ENCODE data around the gene OTOP3. TPM values are rescaled to one million over a fixed set of nuclear protein-coding genes. Genes with fewer than 3 reads are reported as not detected.

The OTOP3 gene
- total RNA-seq, 3 donors from 2014 or later (not counting 1 experiment from before 2014, with no cell fraction given) = not detected

- Histone ChIP-seq H3K36me3 (ENCODE audit: control insufficient read depth, insufficient read depth, low read length) (no peaks in the 10 kb centered on the region), H3K4me1 (ENCODE audit: control insufficient read depth, insufficient read depth, low read length) (peaks cover 12% of the 10 kb centered on the region), H3K9me3 (ENCODE audit: control insufficient read depth, insufficient read depth, low read length) (no peaks in the 10 kb centered on the region), H3K27ac (ENCODE audit: low read length) (no peak overlapping the region), H3K4me3 (ENCODE audit: low read length) (no peak overlapping the region), H3K27me3 (ENCODE audit: control insufficient read depth, insufficient read depth, low read length) (peaks cover 10% of the 10 kb centered on the region)
- Mint-ChIP-seq H3K4me1 (peaks cover 1 to 6% of the 10 kb centered on the region in 2 donors), H3K9me3 (no peaks in the 10 kb centered on the region), H3K36me3 (no peaks in the 10 kb centered on the region), H3K27me3 (ENCODE audit: low read depth in 2 of 2) (peaks cover 0 to 16% of the 10 kb centered on the region in 2 donors), H3K4me3 (no peak overlapping the region), H3K27ac (no peak overlapping the region)
- ATAC-seq (no peak), DNase-seq (no peak)
- intact Hi-C loops (cut with micrococcal nuclease) = no loop called here
- TF ChIP-seq, protein P1, sequence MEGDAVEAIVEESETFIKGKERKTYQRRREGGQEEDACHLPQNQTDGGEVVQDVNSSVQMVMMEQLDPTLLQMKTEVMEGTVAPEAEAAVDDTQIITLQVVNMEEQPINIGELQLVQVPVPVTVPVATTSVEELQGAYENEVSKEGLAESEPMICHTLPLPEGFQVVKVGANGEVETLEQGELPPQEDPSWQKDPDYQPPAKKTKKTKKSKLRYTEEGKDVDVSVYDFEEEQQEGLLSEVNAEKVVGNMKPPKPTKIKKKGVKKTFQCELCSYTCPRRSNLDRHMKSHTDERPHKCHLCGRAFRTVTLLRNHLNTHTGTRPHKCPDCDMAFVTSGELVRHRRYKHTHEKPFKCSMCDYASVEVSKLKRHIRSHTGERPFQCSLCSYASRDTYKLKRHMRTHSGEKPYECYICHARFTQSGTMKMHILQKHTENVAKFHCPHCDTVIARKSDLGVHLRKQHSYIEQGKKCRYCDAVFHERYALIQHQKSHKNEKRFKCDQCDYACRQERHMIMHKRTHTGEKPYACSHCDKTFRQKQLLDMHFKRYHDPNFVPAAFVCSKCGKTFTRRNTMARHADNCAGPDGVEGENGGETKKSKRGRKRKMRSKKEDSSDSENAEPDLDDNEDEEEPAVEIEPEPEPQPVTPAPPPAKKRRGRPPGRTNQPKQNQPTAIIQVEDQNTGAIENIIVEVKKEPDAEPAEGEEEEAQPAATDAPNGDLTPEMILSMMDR (IDR thresholded peaks at IDR 0.05) = no peak
- 74% methylated on average over 2 of the region's 2 CpGs for WGBS (ENCODE audit: insufficient coverage)
Observed at GRCh38 chr17:74992223-74992622, 56.5 kb downstream of the OTOP3 start.

- Histone ChIP-seq H3K4me3 (ENCODE audit: low read length) (no peak overlapping the region), H3K27me3 (ENCODE audit: control insufficient read depth, insufficient read depth, low read length) (no peaks in the 10 kb centered on the region), H3K27ac (ENCODE audit: low read length) (no peak overlapping the region), H3K9me3 (ENCODE audit: control insufficient read depth, insufficient read depth, low read length) (no peaks in the 10 kb centered on the region), H3K4me1 (ENCODE audit: control insufficient read depth, insufficient read depth, low read length) (peaks cover 3% of the 10 kb centered on the region), H3K36me3 (ENCODE audit: control insufficient read depth, insufficient read depth, low read length) (no peaks in the 10 kb centered on the region)
- ATAC-seq (no peak), DNase-seq (no peak)
- TF ChIP-seq, protein P1 (IDR thresholded peaks at IDR 0.05) = no peak
- Mint-ChIP-seq H3K4me1 (peaks cover 6 to 9% of the 10 kb centered on the region in 2 donors), H3K36me3 (no peaks in the 10 kb centered on the region), H3K27me3 (ENCODE audit: low read depth in 2 of 2) (peaks cover 0 to 4% of the 10 kb centered on the region in 2 donors), H3K27ac (no peak overlapping the region), H3K9me3 (no peaks in the 10 kb centered on the region), H3K4me3 (no peak overlapping the region)
- intact Hi-C loops (cut with micrococcal nuclease) = no loop called here
- WGBS (ENCODE audit: insufficient coverage) = 92% methylated on average over 7 of the region's 7 CpGs
Observed at GRCh38 chr17:74994440-74994839, 58.7 kb downstream of the OTOP3 start.

DNA sequence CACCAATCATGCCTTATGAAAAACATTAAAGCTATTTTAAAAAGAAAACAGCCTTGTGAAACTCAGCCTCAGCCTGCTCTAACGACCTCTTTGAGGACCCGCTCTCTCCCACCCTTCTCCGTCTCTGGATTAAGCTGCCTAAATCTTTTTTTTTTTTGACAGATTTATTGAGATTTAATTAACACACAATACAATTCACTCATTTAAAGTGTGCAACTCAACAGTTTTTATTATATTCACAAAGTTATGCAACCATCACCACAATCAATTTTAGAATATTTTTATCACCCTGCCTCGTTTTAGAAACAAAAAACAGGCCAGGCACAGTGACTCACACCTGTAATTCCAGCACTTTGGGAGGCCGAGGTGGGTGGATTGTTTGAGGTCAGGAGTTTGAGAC, 60.1 kb downstream of the OTOP3 start:
- H3K27me3 ChIP-seq (ENCODE audit: control insufficient read depth, insufficient read depth, low read length) = no peaks in the 10 kb centered on the region
- intact Hi-C loops (cut with micrococcal nuclease) = no loop called here
- H3K27ac Mint-ChIP-seq = no peak overlapping the region
- no peaks in the 10 kb centered on the region for H3K36me3 Mint-ChIP-seq
- ATAC-seq = no peak
- TF ChIP-seq, protein P1 (IDR thresholded peaks at IDR 0.05) = no peak
- DNase-seq = no peak
- H3K4me1 ChIP-seq (ENCODE audit: control insufficient read depth, insufficient read depth, low read length) = peaks cover 3% of the 10 kb centered on the region
- H3K27me3 Mint-ChIP-seq (ENCODE audit: low read depth in 2 of 2) = peaks cover 0 to 4% of the 10 kb centered on the region in 2 donors
- peaks cover 6 to 9% of the 10 kb centered on the region in 2 donors for H3K4me1 Mint-ChIP-seq
- no peaks in the 10 kb centered on the region for H3K9me3 Mint-ChIP-seq
- no peak overlapping the region for H3K4me3 ChIP-seq (ENCODE audit: low read length)
- H3K27ac ChIP-seq (ENCODE audit: low read length) = no peak overlapping the region
- H3K36me3 ChIP-seq (ENCODE audit: control insufficient read depth, insufficient read depth, low read length) = no peaks in the 10 kb centered on the region
- 77% methylated on average over 4 of the region's 5 CpGs for WGBS (ENCODE audit: insufficient coverage)
- H3K9me3 ChIP-seq (ENCODE audit: control insufficient read depth, insufficient read depth, low read length) = no peaks in the 10 kb centered on the region
- H3K4me3 Mint-ChIP-seq = no peak overlapping the region

DNA sequence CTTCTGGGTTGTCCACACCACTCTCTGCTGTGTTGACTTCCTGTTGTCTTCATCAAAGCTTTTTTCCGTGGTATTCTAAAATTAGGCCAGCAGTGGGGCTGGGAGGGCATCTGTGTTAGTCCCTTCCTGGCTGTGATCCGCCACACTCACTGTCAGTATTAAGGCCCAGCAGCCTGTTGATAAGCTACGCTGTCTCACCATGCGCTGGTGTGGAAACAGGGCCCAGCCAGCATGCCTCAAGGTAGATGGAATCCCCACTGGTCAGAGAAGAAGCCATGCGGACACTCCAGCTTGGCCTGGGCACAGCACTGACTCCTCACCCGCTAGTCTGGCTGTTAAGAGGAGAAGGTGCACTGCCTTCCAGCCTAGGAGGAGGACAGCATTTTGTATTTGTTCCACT, 63.1 kb downstream of the OTOP3 start:
- peaks cover 6 to 9% of the 10 kb centered on the region in 2 donors for H3K4me1 Mint-ChIP-seq
- Histone ChIP-seq H3K27ac (ENCODE audit: low read length) (no peak overlapping the region), H3K36me3 (ENCODE audit: control insufficient read depth, insufficient read depth, low read length) (no peaks in the 10 kb centered on the region), H3K4me1 (ENCODE audit: control insufficient read depth, insufficient read depth, low read length) (peaks cover 3% of the 10 kb centered on the region), H3K4me3 (ENCODE audit: low read length) (no peak overlapping the region), H3K9me3 (ENCODE audit: control insufficient read depth, insufficient read depth, low read length) (no peaks in the 10 kb centered on the region), H3K27me3 (ENCODE audit: control insufficient read depth, insufficient read depth, low read length) (no peaks in the 10 kb centered on the region)
- H3K27me3 Mint-ChIP-seq (ENCODE audit: low read depth in 2 of 2) = no peaks in the 10 kb centered on the region
- no peak overlapping the region for H3K4me3 Mint-ChIP-seq
- DNase-seq (no peak), ATAC-seq (no peak)
- H3K27ac Mint-ChIP-seq = no peak overlapping the region
- TF ChIP-seq, protein P1 (IDR thresholded peaks at IDR 0.05) = no peak
- intact Hi-C loops (cut with micrococcal nuclease) = no loop called here
- WGBS (ENCODE audit: insufficient coverage) = 57% methylated on average over 6 of the region's 6 CpGs
- no peaks in the 10 kb centered on the region for H3K9me3 Mint-ChIP-seq
- H3K36me3 Mint-ChIP-seq = no peaks in the 10 kb centered on the region
